ENCODE results near the gene PSMB5. TPM values are rescaled to one million over a fixed set of nuclear protein-coding genes. Genes with fewer than 3 reads are reported as not detected.
A peak's percentile ranks its signal among the peaks of the same experiment; 100 is the strongest.

Gene PSMB5
- total and polyA plus RNA-seq, 9 of the 15 experiments (the other 6 are each of a cell fraction or from before 2014, with no cell fraction given) = 198 to 1,870 (median 269) TPM

DNA sequence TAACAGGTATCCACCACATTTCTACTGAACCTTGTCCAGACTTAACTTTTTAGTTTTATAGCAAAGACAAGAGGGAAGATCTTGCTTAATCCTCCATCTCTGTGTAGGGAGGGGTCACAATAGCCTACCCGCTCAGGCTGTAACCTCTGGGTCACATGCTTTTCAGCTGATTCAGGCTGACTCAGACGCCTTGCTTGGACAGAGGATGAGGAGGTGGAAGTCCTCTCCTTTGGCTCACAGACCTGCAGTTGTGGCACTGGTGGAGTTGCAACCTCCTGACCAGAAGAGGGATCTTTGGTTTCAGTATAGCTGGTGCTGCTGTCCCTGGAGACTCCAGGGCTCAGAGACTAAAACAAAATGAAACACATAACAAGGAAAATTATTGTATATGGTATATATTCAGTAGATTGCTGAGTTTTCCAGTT is 44.0 kb upstream of the PSMB5 start (continued):
- TF ChIP-seq, protein P1, sequence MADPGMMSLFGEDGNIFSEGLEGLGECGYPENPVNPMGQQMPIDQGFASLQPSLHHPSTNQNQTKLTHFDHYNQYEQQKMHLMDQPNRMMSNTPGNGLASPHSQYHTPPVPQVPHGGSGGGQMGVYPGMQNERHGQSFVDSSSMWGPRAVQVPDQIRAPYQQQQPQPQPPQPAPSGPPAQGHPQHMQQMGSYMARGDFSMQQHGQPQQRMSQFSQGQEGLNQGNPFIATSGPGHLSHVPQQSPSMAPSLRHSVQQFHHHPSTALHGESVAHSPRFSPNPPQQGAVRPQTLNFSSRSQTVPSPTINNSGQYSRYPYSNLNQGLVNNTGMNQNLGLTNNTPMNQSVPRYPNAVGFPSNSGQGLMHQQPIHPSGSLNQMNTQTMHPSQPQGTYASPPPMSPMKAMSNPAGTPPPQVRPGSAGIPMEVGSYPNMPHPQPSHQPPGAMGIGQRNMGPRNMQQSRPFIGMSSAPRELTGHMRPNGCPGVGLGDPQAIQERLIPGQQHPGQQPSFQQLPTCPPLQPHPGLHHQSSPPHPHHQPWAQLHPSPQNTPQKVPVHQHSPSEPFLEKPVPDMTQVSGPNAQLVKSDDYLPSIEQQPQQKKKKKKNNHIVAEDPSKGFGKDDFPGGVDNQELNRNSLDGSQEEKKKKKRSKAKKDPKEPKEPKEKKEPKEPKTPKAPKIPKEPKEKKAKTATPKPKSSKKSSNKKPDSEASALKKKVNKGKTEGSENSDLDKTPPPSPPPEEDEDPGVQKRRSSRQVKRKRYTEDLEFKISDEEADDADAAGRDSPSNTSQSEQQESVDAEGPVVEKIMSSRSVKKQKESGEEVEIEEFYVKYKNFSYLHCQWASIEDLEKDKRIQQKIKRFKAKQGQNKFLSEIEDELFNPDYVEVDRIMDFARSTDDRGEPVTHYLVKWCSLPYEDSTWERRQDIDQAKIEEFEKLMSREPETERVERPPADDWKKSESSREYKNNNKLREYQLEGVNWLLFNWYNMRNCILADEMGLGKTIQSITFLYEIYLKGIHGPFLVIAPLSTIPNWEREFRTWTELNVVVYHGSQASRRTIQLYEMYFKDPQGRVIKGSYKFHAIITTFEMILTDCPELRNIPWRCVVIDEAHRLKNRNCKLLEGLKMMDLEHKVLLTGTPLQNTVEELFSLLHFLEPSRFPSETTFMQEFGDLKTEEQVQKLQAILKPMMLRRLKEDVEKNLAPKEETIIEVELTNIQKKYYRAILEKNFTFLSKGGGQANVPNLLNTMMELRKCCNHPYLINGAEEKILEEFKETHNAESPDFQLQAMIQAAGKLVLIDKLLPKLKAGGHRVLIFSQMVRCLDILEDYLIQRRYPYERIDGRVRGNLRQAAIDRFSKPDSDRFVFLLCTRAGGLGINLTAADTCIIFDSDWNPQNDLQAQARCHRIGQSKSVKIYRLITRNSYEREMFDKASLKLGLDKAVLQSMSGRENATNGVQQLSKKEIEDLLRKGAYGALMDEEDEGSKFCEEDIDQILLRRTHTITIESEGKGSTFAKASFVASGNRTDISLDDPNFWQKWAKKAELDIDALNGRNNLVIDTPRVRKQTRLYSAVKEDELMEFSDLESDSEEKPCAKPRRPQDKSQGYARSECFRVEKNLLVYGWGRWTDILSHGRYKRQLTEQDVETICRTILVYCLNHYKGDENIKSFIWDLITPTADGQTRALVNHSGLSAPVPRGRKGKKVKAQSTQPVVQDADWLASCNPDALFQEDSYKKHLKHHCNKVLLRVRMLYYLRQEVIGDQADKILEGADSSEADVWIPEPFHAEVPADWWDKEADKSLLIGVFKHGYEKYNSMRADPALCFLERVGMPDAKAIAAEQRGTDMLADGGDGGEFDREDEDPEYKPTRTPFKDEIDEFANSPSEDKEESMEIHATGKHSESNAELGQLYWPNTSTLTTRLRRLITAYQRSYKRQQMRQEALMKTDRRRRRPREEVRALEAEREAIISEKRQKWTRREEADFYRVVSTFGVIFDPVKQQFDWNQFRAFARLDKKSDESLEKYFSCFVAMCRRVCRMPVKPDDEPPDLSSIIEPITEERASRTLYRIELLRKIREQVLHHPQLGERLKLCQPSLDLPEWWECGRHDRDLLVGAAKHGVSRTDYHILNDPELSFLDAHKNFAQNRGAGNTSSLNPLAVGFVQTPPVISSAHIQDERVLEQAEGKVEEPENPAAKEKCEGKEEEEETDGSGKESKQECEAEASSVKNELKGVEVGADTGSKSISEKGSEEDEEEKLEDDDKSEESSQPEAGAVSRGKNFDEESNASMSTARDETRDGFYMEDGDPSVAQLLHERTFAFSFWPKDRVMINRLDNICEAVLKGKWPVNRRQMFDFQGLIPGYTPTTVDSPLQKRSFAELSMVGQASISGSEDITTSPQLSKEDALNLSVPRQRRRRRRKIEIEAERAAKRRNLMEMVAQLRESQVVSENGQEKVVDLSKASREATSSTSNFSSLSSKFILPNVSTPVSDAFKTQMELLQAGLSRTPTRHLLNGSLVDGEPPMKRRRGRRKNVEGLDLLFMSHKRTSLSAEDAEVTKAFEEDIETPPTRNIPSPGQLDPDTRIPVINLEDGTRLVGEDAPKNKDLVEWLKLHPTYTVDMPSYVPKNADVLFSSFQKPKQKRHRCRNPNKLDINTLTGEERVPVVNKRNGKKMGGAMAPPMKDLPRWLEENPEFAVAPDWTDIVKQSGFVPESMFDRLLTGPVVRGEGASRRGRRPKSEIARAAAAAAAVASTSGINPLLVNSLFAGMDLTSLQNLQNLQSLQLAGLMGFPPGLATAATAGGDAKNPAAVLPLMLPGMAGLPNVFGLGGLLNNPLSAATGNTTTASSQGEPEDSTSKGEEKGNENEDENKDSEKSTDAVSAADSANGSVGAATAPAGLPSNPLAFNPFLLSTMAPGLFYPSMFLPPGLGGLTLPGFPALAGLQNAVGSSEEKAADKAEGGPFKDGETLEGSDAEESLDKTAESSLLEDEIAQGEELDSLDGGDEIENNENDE (IDR thresholded peaks at IDR 0.05; ENCODE audit: low read depth, low read length) = no peak
- TF ChIP-seq ZNF197 (CRISPR knock-in tag; IDR thresholded peaks at IDR 0.05; ENCODE audit: low read depth) = peak; percentile 45; the same call in 1 of the 2 replicates
- TF ChIP-seq TGIF2 (CRISPR knock-in tag; IDR thresholded peaks at IDR 0.05) = no peak
- no peak for TF ChIP-seq ZNF444 (CRISPR knock-in tag; IDR thresholded peaks at IDR 0.05)
- TF ChIP-seq RBM15 (IDR thresholded peaks at IDR 0.05; ENCODE audit: insufficient read depth, low read length) = no peak
- peak; percentile 73; the same call in 1 of the 2 replicates for TF ChIP-seq SMARCC2 (IDR thresholded peaks at IDR 0.05; ENCODE audit: low read depth)
- TF ChIP-seq CBFB (CRISPR knock-in tag; IDR thresholded peaks at IDR 0.05) = no peak
- no peak for TF ChIP-seq HDAC3 (IDR thresholded peaks at IDR 0.05; ENCODE audit: borderline replicate concordance, partially characterized antibody)
- TF ChIP-seq RBBP5 (IDR thresholded peaks at IDR 0.05; ENCODE audit: borderline replicate concordance, insufficient read depth, low read length, poor library complexity, severe bottlenecking) = no peak
- no peak for TF ChIP-seq ERF (CRISPR knock-in tag; IDR thresholded peaks at IDR 0.05)
- TF ChIP-seq, protein P2, sequence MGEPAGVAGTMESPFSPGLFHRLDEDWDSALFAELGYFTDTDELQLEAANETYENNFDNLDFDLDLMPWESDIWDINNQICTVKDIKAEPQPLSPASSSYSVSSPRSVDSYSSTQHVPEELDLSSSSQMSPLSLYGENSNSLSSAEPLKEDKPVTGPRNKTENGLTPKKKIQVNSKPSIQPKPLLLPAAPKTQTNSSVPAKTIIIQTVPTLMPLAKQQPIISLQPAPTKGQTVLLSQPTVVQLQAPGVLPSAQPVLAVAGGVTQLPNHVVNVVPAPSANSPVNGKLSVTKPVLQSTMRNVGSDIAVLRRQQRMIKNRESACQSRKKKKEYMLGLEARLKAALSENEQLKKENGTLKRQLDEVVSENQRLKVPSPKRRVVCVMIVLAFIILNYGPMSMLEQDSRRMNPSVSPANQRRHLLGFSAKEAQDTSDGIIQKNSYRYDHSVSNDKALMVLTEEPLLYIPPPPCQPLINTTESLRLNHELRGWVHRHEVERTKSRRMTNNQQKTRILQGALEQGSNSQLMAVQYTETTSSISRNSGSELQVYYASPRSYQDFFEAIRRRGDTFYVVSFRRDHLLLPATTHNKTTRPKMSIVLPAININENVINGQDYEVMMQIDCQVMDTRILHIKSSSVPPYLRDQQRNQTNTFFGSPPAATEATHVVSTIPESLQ (CRISPR knock-in tag; IDR thresholded peaks at IDR 0.05) = no peak
- TF ChIP-seq ZNF408 (CRISPR knock-in tag; IDR thresholded peaks at IDR 0.05; ENCODE audit: low read depth) = no peak
- TF ChIP-seq ZNF695 (CRISPR knock-in tag; IDR thresholded peaks at IDR 0.05) = no peak
- TF ChIP-seq ZNF239 (CRISPR knock-in tag; IDR thresholded peaks at IDR 0.05) = no peak
- TF ChIP-seq ZFPM2 (CRISPR knock-in tag; IDR thresholded peaks at IDR 0.05) = no peak
